IPS-20b (cell line): ENCODE results near the gene PPP1R3F.

ENCODE experiments used
- H3K27ac ChIP-seq: one replicate; pipeline ENCODE4 v1.5.1; 2013; ENCODE audit warnings: low read length
- H3K27me3 ChIP-seq: 2 replicates; pipeline ENCODE4 v1.6.1; 2013; ENCODE audit warnings: mild to moderate bottlenecking, low read length, inconsistent platforms; ENCODE audit not compliant: insufficient read depth
- H3K36me3 ChIP-seq: 2 replicates; pipeline ENCODE4 v1.6.1; 2013; ENCODE audit warnings: low read depth, mild to moderate bottlenecking, inconsistent platforms, low read length, moderate library complexity; ENCODE audit not compliant: insufficient read depth
- H3K4me1 ChIP-seq: 2 replicates; pipeline ENCODE4 v1.6.1; 2013; ENCODE audit warnings: mild to moderate bottlenecking, control low read depth, inconsistent platforms, low read length, moderate library complexity; ENCODE audit not compliant: insufficient read depth
- H3K4me3 ChIP-seq: 2 replicates; pipeline ENCODE4 v1.5.1; 2013; ENCODE audit warnings: mild to moderate bottlenecking, low read length, inconsistent platforms
- H3K9ac ChIP-seq: 2 replicates; pipeline ENCODE4 v1.6.1; 2013; ENCODE audit warnings: low read depth, mild to moderate bottlenecking, inconsistent platforms, low read length, moderate library complexity
- H3K9me3 ChIP-seq: 2 replicates; pipeline ENCODE4 v1.6.1; 2013; ENCODE audit warnings: mild to moderate bottlenecking, low read depth, low read length, inconsistent platforms; ENCODE audit not compliant: insufficient read depth

PPP1R3F gene

GRCh38 chrX:49233887-49234555 lies 35.6 kb upstream of the PPP1R3F start:
- H3K9me3 ChIP-seq, result no peaks in the 10 kb centered on the region

GRCh38 chrX:49237060-49237459 lies 32.5 kb upstream of the PPP1R3F start:
- no peaks in the 10 kb centered on the region for H3K4me1 ChIP-seq
- no peaks in the 10 kb centered on the region for H3K36me3 ChIP-seq
- H3K27me3 ChIP-seq, result no peaks in the 10 kb centered on the region
- H3K4me3 ChIP-seq, result no peak overlapping the region
- no peak overlapping the region for H3K27ac ChIP-seq
- no peaks in the 10 kb centered on the region for H3K9me3 ChIP-seq
- H3K9ac ChIP-seq, result no peak overlapping the region

More at GRCh38 chrX:49233887-49234555, 35.6 kb upstream of the PPP1R3F start:
- H3K9ac ChIP-seq, result no peak overlapping the region
- no peaks in the 10 kb centered on the region for H3K36me3 ChIP-seq
- no peak overlapping the region for H3K27ac ChIP-seq
- H3K27me3 ChIP-seq, result no peaks in the 10 kb centered on the region
- H3K4me3 ChIP-seq, result no peak overlapping the region
- no peaks in the 10 kb centered on the region for H3K4me1 ChIP-seq

GRCh38 chrX:49238735-49239134 lies 30.9 kb upstream of the PPP1R3F start:
- H3K27ac ChIP-seq, result no peak overlapping the region
- H3K9ac ChIP-seq, result no peak overlapping the region
- H3K27me3 ChIP-seq, result no peaks in the 10 kb centered on the region
- H3K4me1 ChIP-seq, result no peaks in the 10 kb centered on the region
- no peaks in the 10 kb centered on the region for H3K36me3 ChIP-seq
- H3K9me3 ChIP-seq, result no peaks in the 10 kb centered on the region
- H3K4me3 ChIP-seq, result no peak overlapping the region

- no peaks in the 10 kb centered on the region; the same call in 1 of the 2 replicates for H3K36me3 ChIP-seq
- H3K4me3 ChIP-seq, result no peak overlapping the region
- no peaks in the 10 kb centered on the region for H3K9me3 ChIP-seq
- no peaks in the 10 kb centered on the region for H3K4me1 ChIP-seq
- H3K27me3 ChIP-seq, result no peaks in the 10 kb centered on the region
- H3K9ac ChIP-seq, result no peak overlapping the region
- no peak overlapping the region for H3K27ac ChIP-seq
Measured at GRCh38 chrX:49242545-49243066, 27.0 kb upstream of the PPP1R3F start.

- Histone ChIP-seq H3K9ac (no peak overlapping the region), H3K36me3 (no peaks in the 10 kb centered on the region; the same call in 1 of the 2 replicates), H3K27ac (no peak overlapping the region), H3K4me3 (no peak overlapping the region), H3K9me3 (no peaks in the 10 kb centered on the region), H3K4me1 (no peaks in the 10 kb centered on the region), H3K27me3 (no peaks in the 10 kb centered on the region)
Measured at GRCh38 chrX:49243166-49243565, 26.4 kb upstream of the PPP1R3F start.

GRCh38 chrX:49244207-49244606 lies 25.4 kb upstream of the PPP1R3F start:
- Histone ChIP-seq H3K9me3 (no peaks in the 10 kb centered on the region), H3K4me1 (no peaks in the 10 kb centered on the region), H3K4me3 (no peak overlapping the region), H3K27ac (no peak overlapping the region), H3K9ac (no peak overlapping the region), H3K36me3 (no peaks in the 10 kb centered on the region; the same call in 1 of the 2 replicates), H3K27me3 (no peaks in the 10 kb centered on the region)

- Histone ChIP-seq H3K9ac (no peak overlapping the region), H3K9me3 (no peaks in the 10 kb centered on the region), H3K4me3 (no peak overlapping the region), H3K36me3 (no peaks in the 10 kb centered on the region; the same call in 1 of the 2 replicates), H3K27me3 (no peaks in the 10 kb centered on the region), H3K4me1 (no peaks in the 10 kb centered on the region), H3K27ac (no peak overlapping the region)
Measured at GRCh38 chrX:49246541-49246940, 23.1 kb upstream of the PPP1R3F start.

GRCh38 chrX:49247346-49247745 lies 22.2 kb upstream of the PPP1R3F start:
- H3K9me3 ChIP-seq, result no peaks in the 10 kb centered on the region
- no peaks in the 10 kb centered on the region; the same call in 1 of the 2 replicates for H3K36me3 ChIP-seq
- no peak overlapping the region for H3K27ac ChIP-seq
- no peaks in the 10 kb centered on the region for H3K4me1 ChIP-seq
- no peak overlapping the region for H3K4me3 ChIP-seq
- no peak overlapping the region for H3K9ac ChIP-seq
- H3K27me3 ChIP-seq, result no peaks in the 10 kb centered on the region

GRCh38 chrX:49247916-49248811 lies 21.4 kb upstream of the PPP1R3F start:
- no peak overlapping the region for H3K9ac ChIP-seq
- no peaks in the 10 kb centered on the region; the same call in 1 of the 2 replicates for H3K36me3 ChIP-seq
- no peaks in the 10 kb centered on the region for H3K9me3 ChIP-seq
- no peak overlapping the region for H3K27ac ChIP-seq
- H3K4me3 ChIP-seq, result no peak overlapping the region
- H3K4me1 ChIP-seq, result no peaks in the 10 kb centered on the region
- no peaks in the 10 kb centered on the region for H3K27me3 ChIP-seq

GRCh38 chrX:49249071-49249470 lies 20.5 kb upstream of the PPP1R3F start:
- Histone ChIP-seq H3K27ac (no peak overlapping the region), H3K4me3 (no peak overlapping the region), H3K27me3 (no peaks in the 10 kb centered on the region), H3K9ac (no peak overlapping the region), H3K36me3 (no peaks in the 10 kb centered on the region; the same call in 1 of the 2 replicates), H3K4me1 (no peaks in the 10 kb centered on the region), H3K9me3 (no peaks in the 10 kb centered on the region)

- Histone ChIP-seq H3K4me1 (no peaks in the 10 kb centered on the region), H3K9me3 (no peaks in the 10 kb centered on the region), H3K36me3 (no peaks in the 10 kb centered on the region), H3K4me3 (no peak overlapping the region), H3K9ac (no peak overlapping the region), H3K27ac (no peak overlapping the region), H3K27me3 (no peaks in the 10 kb centered on the region)
Measured at GRCh38 chrX:49249616-49250015, 20.0 kb upstream of the PPP1R3F start.
